NCI-H2081 (cell line): Measurements from ENCODE around the gene SOS1.
"Not testable (repeated sequence)": the region's sequence is repeated elsewhere in the genome, so short reads cannot be mapped to it uniquely, and the experiment has no call there.

Experiments used
- DNase-seq, 2 experiments: peaks; one replicate each; lab custom pipeline; 2025; lab: John Stamatoyannopoulos, UW

Gene SOS1

GRCh38 chr2:39138837-39139211 lies 18.0 kb upstream of the SOS1 start:
- no peak for DNase-seq

GRCh38 chr2:39138187-39138836 lies 17.5 kb upstream of the SOS1 start:
- not testable (repeated sequence) for DNase-seq

- no peak for DNase-seq
Observed at GRCh38 chr2:39136799-39137198, 15.9 kb upstream of the SOS1 start.

- DNase-seq: no peak
Observed at GRCh38 chr2:39135690-39136259, 14.9 kb upstream of the SOS1 start.

GRCh38 chr2:39133215-39133851 lies 12.5 kb upstream of the SOS1 start:
- DNase-seq: no peak

GRCh38 chr2:39128919-39129391 lies 8.1 kb upstream of the SOS1 start:
- DNase-seq: no peak

GRCh38 chr2:39127973-39128372 lies 7.1 kb upstream of the SOS1 start:
- DNase-seq: no peak

- DNase-seq: no peak
Observed at GRCh38 chr2:39124746-39125057, 3.9 kb upstream of the SOS1 start.

GRCh38 chr2:39124000-39124745 lies 3.3 kb upstream of the SOS1 start:
- peak; percentile 97 to 98 for DNase-seq

- no peak for DNase-seq
Observed at GRCh38 chr2:39123436-39123999, 2.7 kb upstream of the SOS1 start.

- no peak for DNase-seq
Observed at GRCh38 chr2:39121523-39122063, 742 bp upstream of the SOS1 start.

- no peak for DNase-seq
Observed at GRCh38 chr2:39120521-39120770, 405 bp downstream of the SOS1 start.

GRCh38 chr2:39119732-39120520 lies 925 bp downstream of the SOS1 start:
- DNase-seq: peak; percentile 61 to 63

GRCh38 chr2:39118786-39119499 lies 1.9 kb downstream of the SOS1 start:
- no peak for DNase-seq

- DNase-seq: no peak
Observed at GRCh38 chr2:39115556-39115955, 5.3 kb downstream of the SOS1 start.

GRCh38 chr2:39114771-39115170 lies 6.1 kb downstream of the SOS1 start:
- DNase-seq: no peak

- DNase-seq: no peak
Observed at GRCh38 chr2:39109537-39109936, 11.3 kb downstream of the SOS1 start.

- DNase-seq: no peak
Observed at GRCh38 chr2:39108377-39108776, 12.5 kb downstream of the SOS1 start.

GRCh38 chr2:39107724-39108273 lies 13.1 kb downstream of the SOS1 start:
- DNase-seq: peak; percentile 18 to 35

- peak; percentile 17 to 55 for DNase-seq
Observed at GRCh38 chr2:39107156-39107555, 13.7 kb downstream of the SOS1 start.
